GM12875 (cell line): ENCODE measurements around the gene RPL39L.

Experiments
- H3K4me3 ChIP-seq: one replicate; pipeline ENCODE4 v1.5.1; 2011; ENCODE audit warnings: low read depth, low read length, control low read depth
- TF ChIP-seq, protein P1 (sequence below): IDR thresholded peaks from 2 replicates; pipeline ENCODE4 v1.5.1; 2011; ENCODE audit warnings: low read depth, mild to moderate bottlenecking, control low read depth, inconsistent platforms, low read length, moderate library complexity, borderline replicate concordance; ENCODE audit not compliant: insufficient read depth

RPL39L gene

DNA sequence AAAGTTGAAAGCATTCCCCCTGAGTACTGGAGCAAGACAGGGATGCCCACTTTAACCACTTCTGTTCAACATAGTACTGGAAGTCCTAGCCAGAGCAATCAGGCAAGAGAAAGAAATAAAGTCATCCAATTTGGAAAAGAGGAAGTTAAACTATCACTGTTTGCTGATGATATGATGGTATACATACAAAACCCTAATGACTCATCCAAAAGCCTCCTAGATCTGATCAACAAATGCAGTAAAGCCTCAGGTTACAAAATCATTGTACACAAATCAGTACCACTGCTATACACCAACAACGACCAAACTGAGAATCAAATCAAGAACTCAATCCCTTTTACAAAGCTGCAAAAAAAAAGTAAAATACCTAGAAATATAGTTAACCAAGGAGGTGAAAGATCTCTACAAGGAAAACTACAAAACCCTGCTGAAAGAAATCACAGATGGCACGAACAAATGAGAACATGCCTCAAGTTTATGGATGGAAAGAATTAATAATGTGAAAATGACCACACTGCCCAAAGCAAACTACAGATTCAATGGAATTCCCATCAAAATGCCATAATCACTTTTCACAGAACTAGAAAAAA is 40.3 kb downstream of the RPL39L start:
- H3K4me3 ChIP-seq, result no peak overlapping the region
- TF ChIP-seq, protein P1, sequence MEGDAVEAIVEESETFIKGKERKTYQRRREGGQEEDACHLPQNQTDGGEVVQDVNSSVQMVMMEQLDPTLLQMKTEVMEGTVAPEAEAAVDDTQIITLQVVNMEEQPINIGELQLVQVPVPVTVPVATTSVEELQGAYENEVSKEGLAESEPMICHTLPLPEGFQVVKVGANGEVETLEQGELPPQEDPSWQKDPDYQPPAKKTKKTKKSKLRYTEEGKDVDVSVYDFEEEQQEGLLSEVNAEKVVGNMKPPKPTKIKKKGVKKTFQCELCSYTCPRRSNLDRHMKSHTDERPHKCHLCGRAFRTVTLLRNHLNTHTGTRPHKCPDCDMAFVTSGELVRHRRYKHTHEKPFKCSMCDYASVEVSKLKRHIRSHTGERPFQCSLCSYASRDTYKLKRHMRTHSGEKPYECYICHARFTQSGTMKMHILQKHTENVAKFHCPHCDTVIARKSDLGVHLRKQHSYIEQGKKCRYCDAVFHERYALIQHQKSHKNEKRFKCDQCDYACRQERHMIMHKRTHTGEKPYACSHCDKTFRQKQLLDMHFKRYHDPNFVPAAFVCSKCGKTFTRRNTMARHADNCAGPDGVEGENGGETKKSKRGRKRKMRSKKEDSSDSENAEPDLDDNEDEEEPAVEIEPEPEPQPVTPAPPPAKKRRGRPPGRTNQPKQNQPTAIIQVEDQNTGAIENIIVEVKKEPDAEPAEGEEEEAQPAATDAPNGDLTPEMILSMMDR, result no peak

DNA sequence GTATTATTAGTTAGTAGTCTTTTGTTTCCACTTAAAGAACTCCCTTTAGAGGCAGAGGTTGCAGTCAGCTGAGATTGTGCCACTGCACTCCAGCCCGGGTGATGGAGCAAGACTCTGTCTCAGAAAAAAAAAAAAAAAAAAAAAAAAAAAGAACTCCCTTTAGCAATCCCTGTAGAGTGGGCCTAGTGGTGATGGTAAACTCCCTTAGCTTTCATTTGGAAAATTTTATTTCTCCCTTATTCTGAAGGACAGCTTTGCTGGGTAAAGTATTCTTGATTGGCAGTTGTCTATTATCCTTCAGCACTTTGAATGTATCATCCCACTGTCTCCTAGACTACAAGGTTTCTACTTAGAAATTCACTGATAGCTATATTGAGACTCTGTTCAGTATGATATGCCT is 46.0 kb downstream of the RPL39L start:
- TF ChIP-seq, protein P1, result no peak

GRCh38 chr3:187088701-187089100 is 50.6 kb downstream of the RPL39L start:
- TF ChIP-seq, protein P1, result no peak
- H3K4me3 ChIP-seq, result no peak overlapping the region

More for the DNA sequence above, 46.0 kb downstream of the RPL39L start:
- H3K4me3 ChIP-seq, result no peak overlapping the region

DNA sequence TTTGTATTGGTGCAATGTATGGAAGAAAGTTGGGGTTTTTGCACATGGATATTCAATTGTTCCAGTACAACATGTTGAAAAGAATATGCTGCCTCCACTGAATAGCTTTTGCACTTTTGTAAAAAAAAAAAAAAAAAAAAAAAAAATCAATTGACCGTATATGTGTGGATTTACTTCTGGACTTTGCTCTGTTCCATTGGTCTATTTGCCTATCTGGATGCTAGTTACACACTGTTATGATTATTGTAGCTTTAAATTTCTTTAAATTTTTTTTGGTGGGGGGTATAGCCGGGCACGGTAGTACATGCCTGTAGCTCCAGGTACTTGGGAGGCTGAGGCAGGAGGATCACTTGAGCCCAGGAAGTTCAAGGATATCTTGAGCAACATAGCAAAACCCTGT is 52.5 kb downstream of the RPL39L start:
- no peak overlapping the region for H3K4me3 ChIP-seq
- TF ChIP-seq, protein P1, result no peak

- TF ChIP-seq, protein P1, result no peak
- H3K4me3 ChIP-seq, result no peak overlapping the region
These were observed 53.4 kb downstream of the RPL39L start for GRCh38 chr3:187085933-187086332.

GRCh38 chr3:187085021-187085666 is 54.2 kb downstream of the RPL39L start:
- TF ChIP-seq, protein P1, result no peak
- no peak overlapping the region for H3K4me3 ChIP-seq

DNA sequence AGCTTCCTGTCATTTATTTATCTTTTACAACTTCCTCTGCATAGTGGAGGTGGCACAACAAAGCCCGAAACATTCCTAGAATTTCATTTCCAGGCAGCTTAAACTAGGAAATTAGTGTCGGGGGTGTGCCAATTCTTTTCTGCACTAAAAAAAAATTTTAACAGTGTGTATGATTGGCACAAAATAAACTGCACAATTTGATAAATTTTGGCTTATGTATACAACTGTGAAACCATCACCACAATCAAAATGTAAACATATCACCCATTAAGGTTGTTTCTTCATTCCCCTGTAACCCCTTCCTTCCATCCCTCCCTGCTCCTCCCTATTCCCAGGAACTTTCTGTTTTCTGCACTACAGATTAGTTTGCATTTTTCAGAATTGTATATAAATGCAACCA is 54.7 kb downstream of the RPL39L start:
- no peak overlapping the region for H3K4me3 ChIP-seq
- TF ChIP-seq, protein P1, result no peak
